ENCODE results near the gene NOL3.

NOL3 gene

GRCh38 chr16:67198238-67198734, 27.9 kb downstream of the NOL3 start:
- H3K27ac Mint-ChIP-seq, result no peak overlapping the region
- H3K27me3 Mint-ChIP-seq, result no peaks in the 10 kb centered on the region
- no peaks in the 10 kb centered on the region for H3K9me3 Mint-ChIP-seq (ENCODE audit: low read depth)
- H3K4me1 Mint-ChIP-seq (ENCODE audit: low read depth), result peaks cover 20% of the 10 kb centered on the region
- no peak overlapping the region for H3K4me3 Mint-ChIP-seq
- H3K36me3 Mint-ChIP-seq, result no peaks in the 10 kb centered on the region

- H3K27ac Mint-ChIP-seq, result no peak within 1 kb of the TSS
- H3K27me3 Mint-ChIP-seq, result no peaks in the 10 kb centered on the region
- H3K9me3 Mint-ChIP-seq (ENCODE audit: low read depth), result no peaks in the 10 kb centered on the region
- H3K36me3 Mint-ChIP-seq, result no peaks in the 10 kb centered on the region
- no peak within 1 kb of the TSS for H3K4me3 Mint-ChIP-seq
- H3K4me1 Mint-ChIP-seq (ENCODE audit: low read depth), result peaks cover 13% of the 10 kb centered on the region
Observed at GRCh38 chr16:67199011-67199807, 28.9 kb downstream of the NOL3 start, which contains the start of gene ELMO3. Gene ELMO3 (plus strand): TSS chr16:67199131. CDS start chr16:67199327, 196 bp downstream.

- no peak overlapping the region for H3K27ac Mint-ChIP-seq
- H3K27me3 Mint-ChIP-seq, result no peaks in the 10 kb centered on the region
- no peaks in the 10 kb centered on the region for H3K36me3 Mint-ChIP-seq
- peaks cover 13% of the 10 kb centered on the region for H3K4me1 Mint-ChIP-seq (ENCODE audit: low read depth)
- H3K9me3 Mint-ChIP-seq (ENCODE audit: low read depth), result no peaks in the 10 kb centered on the region
- no peak overlapping the region for H3K4me3 Mint-ChIP-seq
Observed at GRCh38 chr16:67199808-67200198, 29.5 kb downstream of the NOL3 start.

- Mint-ChIP-seq H3K4me1 (ENCODE audit: low read depth) (peaks cover 12% of the 10 kb centered on the region), H3K9me3 (ENCODE audit: low read depth) (no peaks in the 10 kb centered on the region), H3K27ac (no peak overlapping the region), H3K36me3 (no peaks in the 10 kb centered on the region), H3K4me3 (no peak overlapping the region), H3K27me3 (no peaks in the 10 kb centered on the region)
Observed at GRCh38 chr16:67200491-67200890, 30.2 kb downstream of the NOL3 start.

GRCh38 chr16:67201411-67202345, 31.3 kb downstream of the NOL3 start:
- peaks cover 3% of the 10 kb centered on the region for H3K4me1 Mint-ChIP-seq (ENCODE audit: low read depth)
- no peaks in the 10 kb centered on the region for H3K27me3 Mint-ChIP-seq
- H3K4me3 Mint-ChIP-seq, result no peak overlapping the region
- H3K9me3 Mint-ChIP-seq (ENCODE audit: low read depth), result no peaks in the 10 kb centered on the region
- H3K36me3 Mint-ChIP-seq, result no peaks in the 10 kb centered on the region
- no peak overlapping the region for H3K27ac Mint-ChIP-seq

GRCh38 chr16:67202426-67202825, 32.1 kb downstream of the NOL3 start:
- H3K36me3 Mint-ChIP-seq, result no peaks in the 10 kb centered on the region
- no peak overlapping the region for H3K27ac Mint-ChIP-seq

GRCh38 chr16:67202956-67203493, 32.7 kb downstream of the NOL3 start:
- Mint-ChIP-seq H3K9me3 (ENCODE audit: low read depth) (no peaks in the 10 kb centered on the region), H3K36me3 (no peaks in the 10 kb centered on the region), H3K4me1 (ENCODE audit: low read depth) (no peaks in the 10 kb centered on the region), H3K27me3 (no peaks in the 10 kb centered on the region), H3K27ac (no peak overlapping the region), H3K4me3 (no peak overlapping the region)

More at GRCh38 chr16:67202426-67202825, 32.1 kb downstream of the NOL3 start:
- Mint-ChIP-seq H3K27me3 (no peaks in the 10 kb centered on the region), H3K9me3 (ENCODE audit: low read depth) (no peaks in the 10 kb centered on the region), H3K4me1 (ENCODE audit: low read depth) (no peaks in the 10 kb centered on the region), H3K4me3 (no peak overlapping the region)

GRCh38 chr16:67204076-67204475, 33.7 kb downstream of the NOL3 start:
- H3K27me3 Mint-ChIP-seq, result no peaks in the 10 kb centered on the region
- no peaks in the 10 kb centered on the region for H3K9me3 Mint-ChIP-seq (ENCODE audit: low read depth)
- H3K36me3 Mint-ChIP-seq, result no peaks in the 10 kb centered on the region
- no peak overlapping the region for H3K4me3 Mint-ChIP-seq
- peak overlapping the region; percentile 22 for H3K27ac Mint-ChIP-seq
- H3K4me1 Mint-ChIP-seq (ENCODE audit: low read depth), result no peaks in the 10 kb centered on the region

GRCh38 chr16:67206129-67206837, 35.9 kb downstream of the NOL3 start:
- H3K27ac Mint-ChIP-seq, result no peak overlapping the region
- H3K4me1 Mint-ChIP-seq (ENCODE audit: low read depth), result no peaks in the 10 kb centered on the region
- H3K36me3 Mint-ChIP-seq, result no peaks in the 10 kb centered on the region
- H3K9me3 Mint-ChIP-seq (ENCODE audit: low read depth), result no peaks in the 10 kb centered on the region
- H3K4me3 Mint-ChIP-seq, result no peak overlapping the region
- H3K27me3 Mint-ChIP-seq, result no peaks in the 10 kb centered on the region

- H3K4me3 Mint-ChIP-seq, result no peak overlapping the region
- H3K4me1 Mint-ChIP-seq (ENCODE audit: low read depth), result no peaks in the 10 kb centered on the region
- H3K27me3 Mint-ChIP-seq, result no peaks in the 10 kb centered on the region
- no peak overlapping the region for H3K27ac Mint-ChIP-seq
- H3K9me3 Mint-ChIP-seq (ENCODE audit: low read depth), result no peaks in the 10 kb centered on the region
- H3K36me3 Mint-ChIP-seq, result no peaks in the 10 kb centered on the region
Observed at GRCh38 chr16:67206838-67207248, 36.5 kb downstream of the NOL3 start.

- Mint-ChIP-seq H3K9me3 (ENCODE audit: low read depth) (no peaks in the 10 kb centered on the region), H3K36me3 (no peaks in the 10 kb centered on the region), H3K4me1 (ENCODE audit: low read depth) (no peaks in the 10 kb centered on the region)
Observed at GRCh38 chr16:67207249-67208091, 37.1 kb downstream of the NOL3 start.

GRCh38 chr16:67208154-67208896, 38.0 kb downstream of the NOL3 start:
- Mint-ChIP-seq H3K4me1 (ENCODE audit: low read depth) (no peaks in the 10 kb centered on the region), H3K9me3 (ENCODE audit: low read depth) (no peaks in the 10 kb centered on the region), H3K4me3 (no peak overlapping the region), H3K27ac (no peak overlapping the region), H3K36me3 (no peaks in the 10 kb centered on the region), H3K27me3 (no peaks in the 10 kb centered on the region)

More at GRCh38 chr16:67207249-67208091, 37.1 kb downstream of the NOL3 start:
- Mint-ChIP-seq H3K4me3 (no peak overlapping the region), H3K27me3 (no peaks in the 10 kb centered on the region), H3K27ac (no peak overlapping the region)

GRCh38 chr16:67209565-67209964, 39.2 kb downstream of the NOL3 start:
- no peaks in the 10 kb centered on the region for H3K36me3 Mint-ChIP-seq
- no peak overlapping the region for H3K4me3 Mint-ChIP-seq
- H3K4me1 Mint-ChIP-seq (ENCODE audit: low read depth), result no peaks in the 10 kb centered on the region
- no peak overlapping the region for H3K27ac Mint-ChIP-seq
- H3K27me3 Mint-ChIP-seq, result no peaks in the 10 kb centered on the region
- no peaks in the 10 kb centered on the region for H3K9me3 Mint-ChIP-seq (ENCODE audit: low read depth)
